Measurements from ENCODE around the gene NEDD4L.

NEDD4L gene

DNA sequence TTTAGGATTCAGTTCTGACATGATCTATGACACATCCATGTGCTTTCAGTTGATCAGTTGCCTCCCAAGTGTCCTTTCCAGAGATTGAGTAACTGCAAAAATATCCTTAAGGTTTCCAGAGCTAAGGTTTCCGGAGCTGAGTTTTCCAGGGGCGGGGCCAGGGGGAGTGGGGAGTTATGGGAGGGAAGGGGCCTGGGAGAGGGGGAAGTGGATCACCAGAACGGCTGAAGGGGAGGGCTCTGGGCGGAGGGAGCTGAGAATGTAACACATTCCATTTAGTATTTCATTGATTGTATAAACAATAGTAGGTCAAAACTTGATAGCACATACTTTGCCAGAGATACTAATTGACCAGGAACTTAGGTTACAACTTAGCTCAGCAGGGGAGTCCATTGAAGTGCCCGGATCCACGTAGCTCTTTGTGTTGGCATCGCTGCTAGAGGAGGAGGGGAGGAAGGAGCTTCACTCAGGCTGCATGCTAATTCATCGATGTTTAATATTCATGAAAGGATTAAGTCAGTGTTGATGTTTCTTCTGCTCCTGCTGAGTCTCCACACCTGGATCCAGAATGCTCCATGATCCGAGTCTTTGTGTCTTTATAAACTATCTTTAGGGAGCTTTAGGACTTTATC, 295.1 kb downstream of the NEDD4L start:
- TF ChIP-seq BACH2 (CRISPR knock-in tag; IDR thresholded peaks at IDR 0.05; ENCODE audit: borderline replicate concordance) (no peak), ISL1 (CRISPR knock-in tag; IDR thresholded peaks at IDR 0.05) (no peak), ZNF8 (CRISPR knock-in tag; IDR thresholded peaks at IDR 0.05) (no peak), ZNF70 (CRISPR knock-in tag; IDR thresholded peaks at IDR 0.05) (no peak), SNAI2 (CRISPR knock-in tag; IDR thresholded peaks at IDR 0.05) (no peak), GLIS3 (CRISPR knock-in tag; IDR thresholded peaks at IDR 0.05) (no peak), PPARA (CRISPR knock-in tag; IDR thresholded peaks at IDR 0.05; ENCODE audit: borderline replicate concordance) (no peak), TOX (CRISPR knock-in tag; IDR thresholded peaks at IDR 0.05; ENCODE audit: borderline replicate concordance) (no peak), CSDC2 (CRISPR knock-in tag; IDR thresholded peaks at IDR 0.05) (no peak), RARB (CRISPR knock-in tag; IDR thresholded peaks at IDR 0.05) (no peak), ARNTL (CRISPR knock-in tag; IDR thresholded peaks at IDR 0.05; ENCODE audit: borderline replicate concordance, low read depth) (no peak), TCF4 (CRISPR knock-in tag; IDR thresholded peaks at IDR 0.05; ENCODE audit: borderline replicate concordance) (no peak), ESRRG (CRISPR knock-in tag; IDR thresholded peaks at IDR 0.05) (no peak), OSR1 (CRISPR knock-in tag; IDR thresholded peaks at IDR 0.05) (no peak), ZNF565 (CRISPR knock-in tag; conservative IDR thresholded peaks at IDR 0.05; ENCODE audit: low read depth) (no peak)
- TF ChIP-seq, protein P1, sequence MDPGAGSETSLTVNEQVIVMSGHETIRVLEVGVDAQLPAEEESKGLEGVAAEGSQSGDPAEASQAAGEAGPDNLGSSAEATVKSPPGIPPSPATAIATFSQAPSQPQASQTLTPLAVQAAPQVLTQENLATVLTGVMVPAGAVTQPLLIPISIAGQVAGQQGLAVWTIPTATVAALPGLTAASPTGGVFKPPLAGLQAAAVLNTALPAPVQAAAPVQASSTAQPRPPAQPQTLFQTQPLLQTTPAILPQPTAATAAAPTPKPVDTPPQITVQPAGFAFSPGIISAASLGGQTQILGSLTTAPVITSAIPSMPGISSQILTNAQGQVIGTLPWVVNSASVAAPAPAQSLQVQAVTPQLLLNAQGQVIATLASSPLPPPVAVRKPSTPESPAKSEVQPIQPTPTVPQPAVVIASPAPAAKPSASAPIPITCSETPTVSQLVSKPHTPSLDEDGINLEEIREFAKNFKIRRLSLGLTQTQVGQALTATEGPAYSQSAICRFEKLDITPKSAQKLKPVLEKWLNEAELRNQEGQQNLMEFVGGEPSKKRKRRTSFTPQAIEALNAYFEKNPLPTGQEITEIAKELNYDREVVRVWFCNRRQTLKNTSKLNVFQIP (CRISPR knock-in tag; IDR thresholded peaks at IDR 0.05; ENCODE audit: borderline replicate concordance, low read depth), result no peak
- TF ChIP-seq, protein P2, sequence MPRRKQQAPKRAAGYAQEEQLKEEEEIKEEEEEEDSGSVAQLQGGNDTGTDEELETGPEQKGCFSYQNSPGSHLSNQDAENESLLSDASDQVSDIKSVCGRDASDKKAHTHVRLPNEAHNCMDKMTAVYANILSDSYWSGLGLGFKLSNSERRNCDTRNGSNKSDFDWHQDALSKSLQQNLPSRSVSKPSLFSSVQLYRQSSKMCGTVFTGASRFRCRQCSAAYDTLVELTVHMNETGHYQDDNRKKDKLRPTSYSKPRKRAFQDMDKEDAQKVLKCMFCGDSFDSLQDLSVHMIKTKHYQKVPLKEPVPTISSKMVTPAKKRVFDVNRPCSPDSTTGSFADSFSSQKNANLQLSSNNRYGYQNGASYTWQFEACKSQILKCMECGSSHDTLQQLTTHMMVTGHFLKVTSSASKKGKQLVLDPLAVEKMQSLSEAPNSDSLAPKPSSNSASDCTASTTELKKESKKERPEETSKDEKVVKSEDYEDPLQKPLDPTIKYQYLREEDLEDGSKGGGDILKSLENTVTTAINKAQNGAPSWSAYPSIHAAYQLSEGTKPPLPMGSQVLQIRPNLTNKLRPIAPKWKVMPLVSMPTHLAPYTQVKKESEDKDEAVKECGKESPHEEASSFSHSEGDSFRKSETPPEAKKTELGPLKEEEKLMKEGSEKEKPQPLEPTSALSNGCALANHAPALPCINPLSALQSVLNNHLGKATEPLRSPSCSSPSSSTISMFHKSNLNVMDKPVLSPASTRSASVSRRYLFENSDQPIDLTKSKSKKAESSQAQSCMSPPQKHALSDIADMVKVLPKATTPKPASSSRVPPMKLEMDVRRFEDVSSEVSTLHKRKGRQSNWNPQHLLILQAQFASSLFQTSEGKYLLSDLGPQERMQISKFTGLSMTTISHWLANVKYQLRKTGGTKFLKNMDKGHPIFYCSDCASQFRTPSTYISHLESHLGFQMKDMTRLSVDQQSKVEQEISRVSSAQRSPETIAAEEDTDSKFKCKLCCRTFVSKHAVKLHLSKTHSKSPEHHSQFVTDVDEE (CRISPR knock-in tag; IDR thresholded peaks at IDR 0.05), result no peak
- TF ChIP-seq, protein P3, sequence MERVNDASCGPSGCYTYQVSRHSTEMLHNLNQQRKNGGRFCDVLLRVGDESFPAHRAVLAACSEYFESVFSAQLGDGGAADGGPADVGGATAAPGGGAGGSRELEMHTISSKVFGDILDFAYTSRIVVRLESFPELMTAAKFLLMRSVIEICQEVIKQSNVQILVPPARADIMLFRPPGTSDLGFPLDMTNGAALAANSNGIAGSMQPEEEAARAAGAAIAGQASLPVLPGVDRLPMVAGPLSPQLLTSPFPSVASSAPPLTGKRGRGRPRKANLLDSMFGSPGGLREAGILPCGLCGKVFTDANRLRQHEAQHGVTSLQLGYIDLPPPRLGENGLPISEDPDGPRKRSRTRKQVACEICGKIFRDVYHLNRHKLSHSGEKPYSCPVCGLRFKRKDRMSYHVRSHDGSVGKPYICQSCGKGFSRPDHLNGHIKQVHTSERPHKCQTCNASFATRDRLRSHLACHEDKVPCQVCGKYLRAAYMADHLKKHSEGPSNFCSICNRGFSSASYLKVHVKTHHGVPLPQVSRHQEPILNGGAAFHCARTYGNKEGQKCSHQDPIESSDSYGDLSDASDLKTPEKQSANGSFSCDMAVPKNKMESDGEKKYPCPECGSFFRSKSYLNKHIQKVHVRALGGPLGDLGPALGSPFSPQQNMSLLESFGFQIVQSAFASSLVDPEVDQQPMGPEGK (CRISPR knock-in tag; IDR thresholded peaks at IDR 0.05; ENCODE audit: borderline replicate concordance), result no peak
- TF ChIP-seq, protein P4, sequence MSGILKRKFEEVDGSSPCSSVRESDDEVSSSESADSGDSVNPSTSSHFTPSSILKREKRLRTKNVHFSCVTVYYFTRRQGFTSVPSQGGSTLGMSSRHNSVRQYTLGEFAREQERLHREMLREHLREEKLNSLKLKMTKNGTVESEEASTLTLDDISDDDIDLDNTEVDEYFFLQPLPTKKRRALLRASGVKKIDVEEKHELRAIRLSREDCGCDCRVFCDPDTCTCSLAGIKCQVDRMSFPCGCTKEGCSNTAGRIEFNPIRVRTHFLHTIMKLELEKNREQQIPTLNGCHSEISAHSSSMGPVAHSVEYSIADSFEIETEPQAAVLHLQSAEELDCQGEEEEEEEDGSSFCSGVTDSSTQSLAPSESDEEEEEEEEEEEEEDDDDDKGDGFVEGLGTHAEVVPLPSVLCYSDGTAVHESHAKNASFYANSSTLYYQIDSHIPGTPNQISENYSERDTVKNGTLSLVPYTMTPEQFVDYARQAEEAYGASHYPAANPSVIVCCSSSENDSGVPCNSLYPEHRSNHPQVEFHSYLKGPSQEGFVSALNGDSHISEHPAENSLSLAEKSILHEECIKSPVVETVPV (CRISPR knock-in tag; IDR thresholded peaks at IDR 0.05), result no peak
- TF ChIP-seq, protein P5, sequence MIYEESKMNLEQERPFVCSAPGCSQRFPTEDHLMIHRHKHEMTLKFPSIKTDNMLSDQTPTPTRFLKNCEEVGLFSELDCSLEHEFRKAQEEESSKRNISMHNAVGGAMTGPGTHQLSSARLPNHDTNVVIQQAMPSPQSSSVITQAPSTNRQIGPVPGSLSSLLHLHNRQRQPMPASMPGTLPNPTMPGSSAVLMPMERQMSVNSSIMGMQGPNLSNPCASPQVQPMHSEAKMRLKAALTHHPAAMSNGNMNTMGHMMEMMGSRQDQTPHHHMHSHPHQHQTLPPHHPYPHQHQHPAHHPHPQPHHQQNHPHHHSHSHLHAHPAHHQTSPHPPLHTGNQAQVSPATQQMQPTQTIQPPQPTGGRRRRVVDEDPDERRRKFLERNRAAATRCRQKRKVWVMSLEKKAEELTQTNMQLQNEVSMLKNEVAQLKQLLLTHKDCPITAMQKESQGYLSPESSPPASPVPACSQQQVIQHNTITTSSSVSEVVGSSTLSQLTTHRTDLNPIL (CRISPR knock-in tag; IDR thresholded peaks at IDR 0.05; ENCODE audit: low read depth), result no peak
- ATAC-seq, result no peak

DNA sequence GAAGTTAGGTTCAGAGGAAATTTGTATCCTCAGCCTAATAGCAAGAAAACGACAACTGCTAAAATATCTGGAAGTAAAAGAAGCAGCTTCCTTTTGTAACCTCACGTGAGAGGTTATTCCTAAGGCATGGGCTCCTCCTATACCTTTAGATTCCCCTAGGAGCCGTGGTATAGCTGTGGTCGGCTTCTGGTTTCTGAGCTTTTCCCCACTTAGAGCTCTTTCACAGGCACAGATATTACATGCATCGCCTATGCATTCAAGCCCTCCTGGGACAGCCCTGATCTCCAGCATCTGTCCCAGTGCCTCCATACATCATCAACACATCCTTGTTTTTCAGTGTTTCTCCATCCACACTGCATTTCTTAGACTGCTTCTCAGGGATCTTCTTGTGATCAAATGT, 295.9 kb downstream of the NEDD4L start:
- ATAC-seq, result no peak
- TF ChIP-seq ZNF70 (CRISPR knock-in tag; IDR thresholded peaks at IDR 0.05) (no peak), CSDC2 (CRISPR knock-in tag; IDR thresholded peaks at IDR 0.05) (no peak), TOX (CRISPR knock-in tag; IDR thresholded peaks at IDR 0.05; ENCODE audit: borderline replicate concordance) (no peak), SNAI2 (CRISPR knock-in tag; IDR thresholded peaks at IDR 0.05) (no peak), PPARA (CRISPR knock-in tag; IDR thresholded peaks at IDR 0.05; ENCODE audit: borderline replicate concordance) (no peak), ISL1 (CRISPR knock-in tag; IDR thresholded peaks at IDR 0.05) (no peak), ARNTL (CRISPR knock-in tag; IDR thresholded peaks at IDR 0.05; ENCODE audit: borderline replicate concordance, low read depth) (no peak), RARB (CRISPR knock-in tag; IDR thresholded peaks at IDR 0.05) (no peak)
- TF ChIP-seq, protein P2 (CRISPR knock-in tag; IDR thresholded peaks at IDR 0.05), result no peak
- TF ChIP-seq, protein P5 (CRISPR knock-in tag; IDR thresholded peaks at IDR 0.05; ENCODE audit: low read depth), result no peak
- TF ChIP-seq, protein P3 (CRISPR knock-in tag; IDR thresholded peaks at IDR 0.05; ENCODE audit: borderline replicate concordance), result no peak
- TF ChIP-seq, protein P4 (CRISPR knock-in tag; IDR thresholded peaks at IDR 0.05), result no peak
